HepG2 (cell line): ENCODE measurements around the gene A2ML1. TPM values are rescaled to one million over a fixed set of nuclear protein-coding genes. Genes with fewer than 3 reads are reported as not detected.

Source experiments
- ATAC-seq: fragments of 200-7000 bp; cut with Tn5 transposase; 3 replicates; pipeline ENCODE4 v1.9.1; 2020; ENCODE audit warnings: mild to moderate bottlenecking, moderate library complexity
- BruUV-seq: library from RNA; stranded (reverse); fragments of 400-500 nt; replicated peaks from 2 replicates; lab custom pipeline; 2021; lab: Mats Ljungman, UMichigan
- CTCF ChIA-PET: fragments of 300-600 bp; formaldehyde crosslinking; extraction: SDS; loops from one replicate; lab custom pipeline; 2021; ENCODE audit warnings: low total read pairs, inconsistent platforms, low intra/inter-chr PET ratio; lab: Yijun Ruan, JAX
- POLR2A ChIA-PET: fragments of 350-600 bp; sonication (Branson Sonifier 250); formaldehyde crosslinking; loops from one replicate; lab custom pipeline; 2020; ENCODE audit warnings: antibody characterized with exemption, inconsistent platforms; lab: Yijun Ruan, JAX
- DNase-seq: peaks from one replicate; pipeline ENCODE4 v3.0.0-alpha.2; 2015; ENCODE audit warnings: low spot score
- FAIRE-seq: peaks from 3 replicates; lab custom pipeline; 2011; peaks lifted over from hg19 to GRCh38; lab: Jason Lieb, UNC
- H2AFZ ChIP-seq: one replicate; pipeline ENCODE4 v1.6.1; 2011; ENCODE audit warnings: low read length, inconsistent platforms
- H3K27ac ChIP-seq: fragments of 300-600 bp; 3 replicates; pipeline ENCODE4 v1.8.0; 2011; ENCODE audit warnings: mixed run types, mild to moderate bottlenecking, mixed read lengths, low read length, inconsistent platforms; ENCODE audit not compliant: insufficient read depth; ENCODE audit errors: extremely low read length
- H3K27me3 ChIP-seq, 2 experiments: fragments of 200-600 bp in 1 of 2; 2 replicates in 1 of 2; 3 replicates in 1 of 2; pipeline versions ENCODE4 v1.6.0 to v1.8.0; 2011; ENCODE audit warnings: low read length in 2 of 2, mild to moderate bottlenecking in 2 of 2, moderate library complexity in 2 of 2, inconsistent platforms in 1 of 2; ENCODE audit not compliant: insufficient read depth in 2 of 2, control insufficient read depth in 1 of 2
- H3K36me3 ChIP-seq, 2 experiments: fragments of 200-600 bp in 1 of 2; replicated peaks in 1 of 2; 2 replicates in 1 of 2; 3 replicates in 1 of 2; pipeline versions ENCODE4 v1.5.1 to v1.8.0; 2011; ENCODE audit warnings: low read length in 2 of 2, inconsistent platforms in 1 of 2; ENCODE audit not compliant: insufficient read depth in 2 of 2, control insufficient read depth in 1 of 2
- H3K4me1 ChIP-seq: 2 replicates; pipeline ENCODE4 v1.5.1; 2012; ENCODE audit warnings: low read length, inconsistent platforms; ENCODE audit not compliant: insufficient read depth
- H3K4me2 ChIP-seq: 2 replicates; pipeline ENCODE4 v1.6.0; 2011; ENCODE audit warnings: low read depth, low read length, inconsistent platforms
- H3K4me3 ChIP-seq, 3 experiments: fragments of 200-600 bp in 1 of 3; sonication (generic), shearing (Covaris generic) in 1 of 3; replicated peaks in 1 of 3; 2 replicates each; pipeline ENCODE4 v1.5.1; 2011 to 2016; ENCODE audit warnings: low read length in 3 of 3, inconsistent platforms in 2 of 3, low read depth in 2 of 3, mild to moderate bottlenecking in 2 of 3, control low read depth in 1 of 3, mixed read lengths in 1 of 3; ENCODE audit not compliant: insufficient read depth in 1 of 3
- H3K79me2 ChIP-seq: one replicate; pipeline ENCODE4 v1.6.1; 2011; ENCODE audit warnings: low read length, inconsistent platforms; ENCODE audit not compliant: insufficient read depth
- H3K9ac ChIP-seq: 2 replicates; pipeline ENCODE4 v1.6.0; 2011; ENCODE audit warnings: mild to moderate bottlenecking, low read depth, low read length, inconsistent platforms; ENCODE audit not compliant: insufficient read depth
- H3K9me3 ChIP-seq: 2 replicates; pipeline ENCODE4 v1.5.1; 2012; ENCODE audit warnings: mild to moderate bottlenecking, low read length
- H4K20me1 ChIP-seq: 2 replicates; pipeline ENCODE4 v1.6.0; 2011; ENCODE audit warnings: inconsistent platforms, mild to moderate bottlenecking, low read length, moderate library complexity; ENCODE audit not compliant: insufficient read depth
- AKAP8 ChIP-seq: sonication (generic); formaldehyde crosslinking; IDR thresholded peaks from 2 replicates; pipeline ENCODE4 v1.5.1; 2020; ENCODE audit warnings: mild to moderate bottlenecking, missing genetic modification reagents
- FOXO1 ChIP-seq: sonication (generic); formaldehyde crosslinking; IDR thresholded peaks from 2 replicates; pipeline ENCODE4 v1.4.0; 2020; ENCODE audit warnings: missing genetic modification reagents
- RORA ChIP-seq: sonication (generic); formaldehyde crosslinking; IDR thresholded peaks from 2 replicates; pipeline ENCODE4 v1.5.0; 2020; ENCODE audit warnings: mild to moderate bottlenecking, missing genetic modification reagents, moderate library complexity
- ZNF101 ChIP-seq: sonication (generic); formaldehyde crosslinking; IDR thresholded peaks from 2 replicates; pipeline ENCODE4 v1.4.0; 2020; ENCODE audit warnings: mild to moderate bottlenecking, low read depth, missing genetic modification reagents, borderline replicate concordance
- ZNF749 ChIP-seq: sonication (generic); formaldehyde crosslinking; IDR thresholded peaks from 2 replicates; pipeline ENCODE4 v1.8.0; 2022; ENCODE audit warnings: mild to moderate bottlenecking, missing genetic modification reagents, moderate library complexity, borderline replicate concordance
- WGBS: methylation state at CpG from one replicate; pipeline ENCODE4 v1.1.6; 2017; ENCODE audit warnings: low lambda C conversion rate; 5-methylcytosine and 5-hydroxymethylcytosine counted together
- in situ Hi-C: cut with HindIII; loops from 2 replicates; pipeline ENCODE4 v1.10.0; 2017; ENCODE audit warnings: low pct_unique_long_range_greater_than_20kb; ENCODE audit not compliant: extremely low pct_ligation_motif_present
- intact Hi-C: fragments of 100-400 bp; cut with micrococcal nuclease; formaldehyde crosslinking; loops from one replicate; pipeline ENCODE4 v1.10.0; 2022; ENCODE audit not compliant: unreplicated experiment
- polyA plus RNA-seq, 8 experiments: library from polyadenylated mRNA; depleted of rRNA in 3 of 8; stranded (reverse) in 7 of 8; unstranded in 1 of 8; fragments of >200 nt; fragmentation: Illumina TruSeq in 4 of 8; extraction: Trizol in 4 of 8; gene quantifications; 2 replicates each; pipeline versions ENCODE4 v1.2.1 to v1.2.3, GENCODE V29; 2011 to 2016; ENCODE audit warnings: low read depth in 4 of 8, missing spikeins in 1 of 8, mixed read lengths in 1 of 8; ENCODE audit not compliant: insufficient read depth in 1 of 8
- total RNA-seq, 5 experiments: library from RNA; depleted of rRNA; stranded (reverse); fragments of >200 nt; fragmentation: Illumina TruSeq; extraction: Trizol; gene quantifications; 2 replicates each; pipeline ENCODE4 v1.2.3, GENCODE V29; 2016; ENCODE audit warnings: low read depth in 1 of 5
- TF ChIP-seq, protein P1 (sequence below): IDR thresholded peaks from 2 replicates; pipeline ENCODE4 v1.6.1; 2012; ENCODE audit warnings: low read depth, low read length, improper control_type of control experiment
- TF ChIP-seq, protein P2 (sequence below): sonication (generic); formaldehyde crosslinking; IDR thresholded peaks from 2 replicates; pipeline ENCODE4 v1.4.0; 2020; ENCODE audit warnings: missing genetic modification reagents
- TF ChIP-seq, protein P3 (sequence below): sonication (generic); formaldehyde crosslinking; IDR thresholded peaks from 2 replicates; pipeline ENCODE4 v1.4.0; 2020; ENCODE audit warnings: mild to moderate bottlenecking, missing genetic modification reagents
- TF ChIP-seq, protein P4 (sequence below): sonication (generic); formaldehyde crosslinking; IDR thresholded peaks from 2 replicates; pipeline ENCODE4 v1.4.0; 2020; ENCODE audit warnings: mild to moderate bottlenecking, missing genetic modification reagents

The A2ML1 gene
- total and polyA plus RNA-seq, 2 of the 13 experiments (the other 11 are each of a cell fraction or from before 2014, with no cell fraction given): not detected

DNA sequence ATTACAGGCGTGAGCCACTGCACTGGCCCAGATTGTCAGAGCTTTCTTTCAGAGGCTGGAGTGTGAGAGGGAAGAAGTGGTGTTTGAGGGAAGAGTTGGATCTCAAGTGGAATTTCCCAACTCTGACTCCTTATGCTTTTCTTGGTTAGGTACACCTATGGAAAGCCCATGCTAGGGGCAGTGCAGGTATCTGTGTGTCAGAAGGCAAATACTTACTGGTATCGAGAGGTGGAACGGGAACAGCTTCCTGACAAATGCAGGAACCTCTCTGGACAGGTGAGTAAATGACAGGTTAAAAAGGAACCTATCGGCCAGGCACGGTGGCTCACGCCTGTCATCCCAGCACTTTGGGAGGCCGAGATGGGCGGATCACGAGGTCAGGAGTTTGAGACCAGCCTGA lies 14.9 kb downstream of the A2ML1 start:
- CTCF ChIA-PET: no interaction called here

DNA sequence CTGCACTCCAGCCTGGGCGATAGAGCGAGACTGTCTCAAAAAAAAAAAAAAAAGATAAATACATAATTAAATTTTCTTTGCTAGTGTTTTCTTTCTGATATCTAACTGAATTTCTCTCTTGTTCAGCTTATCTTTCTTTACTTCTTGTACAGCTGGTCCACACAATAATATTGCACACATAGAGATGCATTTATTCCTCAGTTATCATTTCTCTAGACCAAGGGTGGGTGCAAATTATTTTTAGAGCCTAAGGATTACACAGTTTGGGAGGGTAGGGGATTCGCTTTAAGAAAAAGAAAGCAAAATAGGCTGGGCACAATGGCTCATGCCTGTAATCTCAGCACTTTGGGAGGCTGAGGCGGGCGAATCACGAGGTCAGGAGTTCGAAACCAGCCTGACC lies 17.9 kb downstream of the A2ML1 start:
- intact Hi-C loops: no loop called here
- ChIA-PET CTCF (no interaction called here), POLR2A (no interaction called here)
- no peak overlapping the region for H3K9ac ChIP-seq
- no peak for DNase-seq
- BruUV-seq: no TSS peak
- no peaks in the 10 kb centered on the region for H3K36me3 ChIP-seq
- H3K4me3 ChIP-seq: no peak overlapping the region
- no peak for FAIRE-seq
- in situ Hi-C loops: no loop called here
- H3K27me3 ChIP-seq: peaks cover 0 to 11% of the 10 kb centered on the region in 2 experiments; a peak in 2 of 5 replicates
- H3K4me1 ChIP-seq: peaks cover 9% of the 10 kb centered on the region
- no peak overlapping the region for H2AFZ ChIP-seq
- H3K9me3 ChIP-seq: no peaks in the 10 kb centered on the region
- H3K4me2 ChIP-seq: no peak overlapping the region
- H3K79me2 ChIP-seq: no peaks in the 10 kb centered on the region
- WGBS: 27% methylated on average over 7 of the region's 7 CpGs
- no peak for ATAC-seq
- H3K27ac ChIP-seq: no peak overlapping the region
- H4K20me1 ChIP-seq: no peaks in the 10 kb centered on the region
- TF ChIP-seq FOXO1 (CRISPR knock-in tag): no peak
- TF ChIP-seq ZNF749 (CRISPR knock-in tag): no peak
- TF ChIP-seq, protein P1, sequence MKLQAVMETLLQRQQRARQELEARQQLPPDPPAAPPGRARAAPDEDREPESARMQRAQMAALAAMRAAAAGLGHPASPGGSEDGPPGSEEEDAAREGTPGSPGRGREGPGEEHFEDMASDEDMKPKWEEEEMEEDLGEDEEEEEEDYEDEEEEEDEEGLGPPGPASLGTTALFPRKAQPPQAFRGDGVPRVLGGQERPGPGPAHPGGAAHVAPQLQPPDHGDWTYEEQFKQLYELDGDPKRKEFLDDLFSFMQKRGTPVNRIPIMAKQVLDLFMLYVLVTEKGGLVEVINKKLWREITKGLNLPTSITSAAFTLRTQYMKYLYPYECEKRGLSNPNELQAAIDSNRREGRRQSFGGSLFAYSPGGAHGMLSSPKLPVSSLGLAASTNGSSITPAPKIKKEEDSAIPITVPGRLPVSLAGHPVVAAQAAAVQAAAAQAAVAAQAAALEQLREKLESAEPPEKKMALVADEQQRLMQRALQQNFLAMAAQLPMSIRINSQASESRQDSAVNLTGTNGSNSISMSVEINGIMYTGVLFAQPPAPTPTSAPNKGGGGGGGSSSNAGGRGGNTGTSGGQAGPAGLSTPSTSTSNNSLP: no peak
- no peak for TF ChIP-seq ZNF101 (CRISPR knock-in tag)
- TF ChIP-seq RORA (CRISPR knock-in tag): no peak
- TF ChIP-seq, protein P2, sequence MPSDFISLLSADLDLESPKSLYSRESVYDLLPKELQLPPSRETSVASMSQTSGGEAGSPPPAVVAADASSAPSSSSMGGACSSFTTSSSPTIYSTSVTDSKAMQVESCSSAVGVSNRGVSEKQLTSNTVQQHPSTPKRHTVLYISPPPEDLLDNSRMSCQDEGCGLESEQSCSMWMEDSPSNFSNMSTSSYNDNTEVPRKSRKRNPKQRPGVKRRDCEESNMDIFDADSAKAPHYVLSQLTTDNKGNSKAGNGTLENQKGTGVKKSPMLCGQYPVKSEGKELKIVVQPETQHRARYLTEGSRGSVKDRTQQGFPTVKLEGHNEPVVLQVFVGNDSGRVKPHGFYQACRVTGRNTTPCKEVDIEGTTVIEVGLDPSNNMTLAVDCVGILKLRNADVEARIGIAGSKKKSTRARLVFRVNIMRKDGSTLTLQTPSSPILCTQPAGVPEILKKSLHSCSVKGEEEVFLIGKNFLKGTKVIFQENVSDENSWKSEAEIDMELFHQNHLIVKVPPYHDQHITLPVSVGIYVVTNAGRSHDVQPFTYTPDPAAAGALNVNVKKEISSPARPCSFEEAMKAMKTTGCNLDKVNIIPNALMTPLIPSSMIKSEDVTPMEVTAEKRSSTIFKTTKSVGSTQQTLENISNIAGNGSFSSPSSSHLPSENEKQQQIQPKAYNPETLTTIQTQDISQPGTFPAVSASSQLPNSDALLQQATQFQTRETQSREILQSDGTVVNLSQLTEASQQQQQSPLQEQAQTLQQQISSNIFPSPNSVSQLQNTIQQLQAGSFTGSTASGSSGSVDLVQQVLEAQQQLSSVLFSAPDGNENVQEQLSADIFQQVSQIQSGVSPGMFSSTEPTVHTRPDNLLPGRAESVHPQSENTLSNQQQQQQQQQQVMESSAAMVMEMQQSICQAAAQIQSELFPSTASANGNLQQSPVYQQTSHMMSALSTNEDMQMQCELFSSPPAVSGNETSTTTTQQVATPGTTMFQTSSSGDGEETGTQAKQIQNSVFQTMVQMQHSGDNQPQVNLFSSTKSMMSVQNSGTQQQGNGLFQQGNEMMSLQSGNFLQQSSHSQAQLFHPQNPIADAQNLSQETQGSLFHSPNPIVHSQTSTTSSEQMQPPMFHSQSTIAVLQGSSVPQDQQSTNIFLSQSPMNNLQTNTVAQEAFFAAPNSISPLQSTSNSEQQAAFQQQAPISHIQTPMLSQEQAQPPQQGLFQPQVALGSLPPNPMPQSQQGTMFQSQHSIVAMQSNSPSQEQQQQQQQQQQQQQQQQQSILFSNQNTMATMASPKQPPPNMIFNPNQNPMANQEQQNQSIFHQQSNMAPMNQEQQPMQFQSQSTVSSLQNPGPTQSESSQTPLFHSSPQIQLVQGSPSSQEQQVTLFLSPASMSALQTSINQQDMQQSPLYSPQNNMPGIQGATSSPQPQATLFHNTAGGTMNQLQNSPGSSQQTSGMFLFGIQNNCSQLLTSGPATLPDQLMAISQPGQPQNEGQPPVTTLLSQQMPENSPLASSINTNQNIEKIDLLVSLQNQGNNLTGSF (CRISPR knock-in tag): no peak
- TF ChIP-seq, protein P3, sequence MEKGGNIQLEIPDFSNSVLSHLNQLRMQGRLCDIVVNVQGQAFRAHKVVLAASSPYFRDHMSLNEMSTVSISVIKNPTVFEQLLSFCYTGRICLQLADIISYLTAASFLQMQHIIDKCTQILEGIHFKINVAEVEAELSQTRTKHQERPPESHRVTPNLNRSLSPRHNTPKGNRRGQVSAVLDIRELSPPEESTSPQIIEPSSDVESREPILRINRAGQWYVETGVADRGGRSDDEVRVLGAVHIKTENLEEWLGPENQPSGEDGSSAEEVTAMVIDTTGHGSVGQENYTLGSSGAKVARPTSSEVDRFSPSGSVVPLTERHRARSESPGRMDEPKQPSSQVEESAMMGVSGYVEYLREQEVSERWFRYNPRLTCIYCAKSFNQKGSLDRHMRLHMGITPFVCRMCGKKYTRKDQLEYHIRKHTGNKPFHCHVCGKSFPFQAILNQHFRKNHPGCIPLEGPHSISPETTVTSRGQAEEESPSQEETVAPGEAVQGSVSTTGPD: no peak
- TF ChIP-seq AKAP8: no peak

More for the DNA sequence above, 14.9 kb downstream of the A2ML1 start:
- Histone ChIP-seq H3K4me2 (no peak overlapping the region), H4K20me1 (no peaks in the 10 kb centered on the region), H2AFZ (no peak overlapping the region), H3K4me1 (no peaks in the 10 kb centered on the region), H3K27me3 (peaks cover 0 to 19% of the 10 kb centered on the region in 2 experiments; a peak in 2 of 5 replicates), H3K36me3 (no peaks in the 10 kb centered on the region), H3K4me3 (no peak overlapping the region), H3K27ac (no peak overlapping the region), H3K9ac (no peak overlapping the region), H3K9me3 (no peaks in the 10 kb centered on the region), H3K79me2 (no peaks in the 10 kb centered on the region)
- no TSS peak for BruUV-seq
- no peak for DNase-seq
- no peak for FAIRE-seq
- intact Hi-C loops (no loop called here), in situ Hi-C loops (no loop called here)
- POLR2A ChIA-PET: no interaction called here
- TF ChIP-seq, protein P4, sequence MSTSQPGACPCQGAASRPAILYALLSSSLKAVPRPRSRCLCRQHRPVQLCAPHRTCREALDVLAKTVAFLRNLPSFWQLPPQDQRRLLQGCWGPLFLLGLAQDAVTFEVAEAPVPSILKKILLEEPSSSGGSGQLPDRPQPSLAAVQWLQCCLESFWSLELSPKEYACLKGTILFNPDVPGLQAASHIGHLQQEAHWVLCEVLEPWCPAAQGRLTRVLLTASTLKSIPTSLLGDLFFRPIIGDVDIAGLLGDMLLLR (CRISPR knock-in tag): no peak
- 24% methylated on average over 9 of the region's 9 CpGs for WGBS
- no peak for ATAC-seq
